ENCODE results near the gene ZNF296. TPM values are rescaled to one million over a fixed set of nuclear protein-coding genes. Genes with fewer than 3 reads are reported as not detected.

Gene ZNF296
- total and polyA plus RNA-seq, 2 donors (not counting 3 experiments of a cell fraction or from before 2014, with no cell fraction given) = 0.35 to 1.8 TPM

- H3K9ac ChIP-seq (replicated peaks; ENCODE audit: extremely low read depth, insufficient read depth, low read length) = no peak overlapping the region
- dilution Hi-C loops (cut with MboI; ENCODE audit: extremely low pct_ligation_motif_present, low sequenced_read_pairs) (no loop called here), intact Hi-C loops (cut with micrococcal nuclease) (no loop called here)
- TF ChIP-seq MAX (IDR thresholded peaks at IDR 0.05; ENCODE audit: insufficient read depth, insufficient read length) (no peak), EZH2 (IDR thresholded peaks at IDR 0.05; ENCODE audit: borderline replicate concordance, low read depth, low read length, severe bottlenecking) (no peak), CTCF (IDR thresholded peaks at IDR 0.05; ENCODE audit: extremely low read depth in 1 of 2, insufficient read depth in 1 of 2, low read depth in 1 of 2, low read length in 2 of 2) (no peak), POLR2A (IDR thresholded peaks at IDR 0.05; ENCODE audit: low read depth, low read length) (no peak), MYC (IDR thresholded peaks at IDR 0.05; ENCODE audit: low read depth, low read length) (no peak), POLR2AphosphoS5 (IDR thresholded peaks at IDR 0.05; ENCODE audit: insufficient read depth, low read depth, low read length) (no peak), JUN (IDR thresholded peaks at IDR 0.05; ENCODE audit: borderline replicate concordance, insufficient read depth, insufficient read length, low read depth) (no peak), FOS (IDR thresholded peaks at IDR 0.05; ENCODE audit: borderline replicate concordance, insufficient read depth, low read length) (no peak), GATA2 (IDR thresholded peaks at IDR 0.05; ENCODE audit: insufficient read depth, insufficient read length, low read depth, low read length) (no peak)
- no peak for FAIRE-seq
- H3K4me1 ChIP-seq (ENCODE audit: control insufficient read depth, extremely low read depth, insufficient read depth, low read length) = no peaks in the 10 kb centered on the region
- no peaks in the 10 kb centered on the region for H3K27me3 ChIP-seq (ENCODE audit: control insufficient read depth in 2 of 2, insufficient read depth in 2 of 2, low read length in 2 of 2)
- no peaks in the 10 kb centered on the region for H3K9me3 ChIP-seq (replicated peaks; ENCODE audit: control insufficient read depth, insufficient read depth, low read length)
- no peaks in the 10 kb centered on the region for H4K20me1 ChIP-seq (replicated peaks; ENCODE audit: control insufficient read depth, extremely low read depth, insufficient read depth, low read length)
- no peak overlapping the region for H3K4me2 ChIP-seq (ENCODE audit: insufficient read depth, low read length)
- no peak for DNase-seq (ENCODE audit: low read depth, low spot score)
- POLR2A ChIA-PET = no interaction called here
- H3K79me2 ChIP-seq (ENCODE audit: control insufficient read depth, insufficient read depth, low read length) = no peaks in the 10 kb centered on the region
- no peaks in the 10 kb centered on the region for H3K9me1 ChIP-seq (replicated peaks; ENCODE audit: control insufficient read depth, extremely low read depth, insufficient read depth, low read length)
- H3K4me3 ChIP-seq (replicated peaks in 1 of 3; ENCODE audit: insufficient read depth in 1 of 3, low read depth in 1 of 3, low read length in 3 of 3) = no peak overlapping the region
- CTCF ChIA-PET = interaction anchor here (0.7 to 1.5 kb wide), 4 partner anchors 9 to 130 kb away, joined by 3 to 9 read pairs (median 4); partner anchors contain the start of gene GEMIN7
- H2AFZ ChIP-seq (ENCODE audit: low read depth, low read length) = no peak overlapping the region
- no peak overlapping the region for H3K27ac ChIP-seq (ENCODE audit: insufficient read depth, low read depth, low read length)
- peaks cover 2 to 46% of the 10 kb centered on the region in 2 experiments for H3K36me3 ChIP-seq (ENCODE audit: control insufficient read depth in 2 of 2, extremely low read depth in 1 of 2, insufficient read depth in 2 of 2, low read length in 2 of 2)
- BruUV-seq (replicated peaks) = no TSS peak
Measured at GRCh38 chr19:45068041-45068440, 8.2 kb downstream of the ZNF296 start.
